SK-N-SH (cell line): ENCODE measurements around the gene COL15A1. TPM values are rescaled to one million over a fixed set of nuclear protein-coding genes. Genes with fewer than 3 reads are reported as not detected.
A peak's percentile ranks its signal among the peaks of the same experiment; 100 is the strongest.

ENCODE experiments used
- CTCF ChIA-PET: fragments of 300-600, 350-600 bp; formaldehyde crosslinking; extraction: SDS; loops from one replicate; lab custom pipeline; 2021; lab: Yijun Ruan, JAX
- POLR2A ChIA-PET: fragments of 350-600 bp; sonication (Branson Sonifier 250); formaldehyde crosslinking; extraction: SDS; loops from one replicate; lab custom pipeline; 2020; ENCODE audit warnings: antibody characterized with exemption, inconsistent platforms; lab: Yijun Ruan, JAX
- DNase-seq: peaks from one replicate; pipeline ENCODE4 v3.0.0; 2012
- H2AFZ ChIP-seq: fragments of 200-600 bp; sonication (generic); 2 replicates; pipeline ENCODE4 v1.8.1; 2016; ENCODE audit warnings: antibody characterized with exemption, mild to moderate bottlenecking, low read depth
- H3F3A ChIP-seq: fragments of 200-600 bp; sonication (generic); replicated peaks from 2 replicates; pipeline ENCODE3; 2016; ENCODE audit warnings: antibody characterized with exemption, mild to moderate bottlenecking; ENCODE audit not compliant: insufficient read depth
- H3K27ac ChIP-seq, 2 experiments: fragments of 200-500 bp in 1 of 2; fragments of 200-600 bp in 1 of 2; sonication (Bioruptor generic) in 1 of 2; sonication (generic), shearing (Covaris generic) in 1 of 2; 2 replicates each; pipeline versions ENCODE4 v1.5.1 to v1.6.1; 2014 to 2016; ENCODE audit warnings: low read depth in 2 of 2, inconsistent platforms in 1 of 2, low read length in 1 of 2, mild to moderate bottlenecking in 1 of 2, mixed read lengths in 1 of 2
- H3K27me3 ChIP-seq: fragments of 200-600 bp; sonication (generic), shearing (Covaris generic); 2 replicates; pipeline ENCODE4 v1.6.1; 2016; ENCODE audit warnings: mixed run types; ENCODE audit not compliant: insufficient read depth
- H3K36me3 ChIP-seq, 2 experiments: fragments of 200-500 bp in 1 of 2; fragments of 200-600 bp in 1 of 2; sonication (Bioruptor generic) in 1 of 2; sonication (generic) in 1 of 2; replicated peaks in 1 of 2; 2 replicates each; pipeline versions ENCODE3 to v1.5.1; 2014 to 2016; ENCODE audit warnings: low read length in 1 of 2, mild to moderate bottlenecking in 1 of 2; ENCODE audit not compliant: insufficient read depth in 2 of 2, control insufficient read depth in 1 of 2
- H3K4me1 ChIP-seq, 2 experiments: fragments of 200-500 bp in 1 of 2; fragments of 200-600 bp in 1 of 2; sonication (Bioruptor generic) in 1 of 2; sonication (generic), shearing (Covaris generic) in 1 of 2; 2 replicates each; pipeline versions ENCODE4 v1.5.1 to v1.6.1; 2014 to 2016; ENCODE audit warnings: low read depth in 1 of 2, low read length in 1 of 2, mixed run types in 1 of 2; ENCODE audit not compliant: insufficient read depth in 2 of 2, control insufficient read depth in 1 of 2
- H3K4me2 ChIP-seq: fragments of 200-600 bp; sonication (generic), shearing (Covaris generic); 2 replicates; pipeline ENCODE4 v1.6.1; 2017; ENCODE audit warnings: mixed run types
- H3K4me3 ChIP-seq, 2 experiments: fragments of 200-500 bp in 1 of 2; fragments of 200-600 bp in 1 of 2; sonication (Bioruptor generic) in 1 of 2; sonication (generic), shearing (Covaris generic) in 1 of 2; 2 replicates each; pipeline versions ENCODE4 v1.5.1 to v1.8.1; 2014 to 2016; ENCODE audit warnings: low read depth in 2 of 2, inconsistent platforms in 1 of 2, low read length in 1 of 2, mild to moderate bottlenecking in 1 of 2, mixed read lengths in 1 of 2, moderate library complexity in 1 of 2
- H3K79me2 ChIP-seq: fragments of 200-600 bp; sonication (generic); 2 replicates; pipeline ENCODE4 v1.8.1; 2017; ENCODE audit warnings: mild to moderate bottlenecking; ENCODE audit not compliant: insufficient read depth
- H3K9ac ChIP-seq: fragments of 200-600 bp; sonication (generic); 2 replicates; pipeline ENCODE4 v1.6.1; 2017; ENCODE audit warnings: mixed run types
- H3K9me2 ChIP-seq: fragments of 200-600 bp; sonication (generic); 2 replicates; pipeline ENCODE4 v1.6.1; 2017; ENCODE audit warnings: mixed run types
- H3K9me3 ChIP-seq: fragments of 200-600 bp; sonication (generic); 2 replicates; pipeline ENCODE4 v1.6.1; 2017; ENCODE audit warnings: mixed run types, mild to moderate bottlenecking, moderate library complexity
- H4K20me1 ChIP-seq: fragments of 200-600 bp; sonication (generic); 2 replicates; pipeline ENCODE4 v1.6.1; 2017; ENCODE audit warnings: mild to moderate bottlenecking, mixed run types; ENCODE audit not compliant: insufficient read depth
- CHD2 ChIP-seq: fragments of 150-350 bp; IDR thresholded peaks from 2 replicates; pipeline ENCODE4 v1.6.1; 2018; ENCODE audit warnings: low read length; ENCODE audit not compliant: partially characterized antibody
- EP300 ChIP-seq, 2 experiments: IDR thresholded peaks; 2 replicates each; pipeline versions ENCODE4 v1.4.0 to v1.6.1; 2012; ENCODE audit warnings: borderline replicate concordance in 1 of 2, low read depth in 1 of 2, low read length in 1 of 2
- EZH2phosphoT487 ChIP-seq: fragments of 200-600 bp; sonication (generic); IDR thresholded peaks from 2 replicates; pipeline ENCODE4 v1.6.1; 2017; ENCODE audit warnings: low read depth, mixed run types, mild to moderate bottlenecking, antibody characterized with exemption, moderate library complexity, borderline replicate concordance
- FOSL2 ChIP-seq: IDR thresholded peaks from 2 replicates; pipeline ENCODE4 v1.4.0; 2012; ENCODE audit warnings: low read depth, mild to moderate bottlenecking, moderate library complexity, borderline replicate concordance
- GABPA ChIP-seq: IDR thresholded peaks from 2 replicates; pipeline ENCODE4 v1.4.0; 2012; ENCODE audit warnings: low read depth, mild to moderate bottlenecking
- GATA2 ChIP-seq: sonication (generic); formaldehyde crosslinking; IDR thresholded peaks from 2 replicates; pipeline ENCODE4 v1.5.0; 2020; ENCODE audit warnings: mild to moderate bottlenecking, missing genetic modification reagents
- JUND ChIP-seq: IDR thresholded peaks from 2 replicates; pipeline ENCODE4 v1.4.0; 2012
- MXI1 ChIP-seq: IDR thresholded peaks from 2 replicates; pipeline ENCODE4 v1.6.1; 2012; ENCODE audit warnings: mild to moderate bottlenecking, low read depth, low read length, improper control_type of control experiment
- RCOR1 ChIP-seq: fragments of 150-350 bp; IDR thresholded peaks from 2 replicates; pipeline ENCODE4 v1.6.1; 2017; ENCODE audit warnings: antibody characterized with exemption, low read length
- RFX5 ChIP-seq: IDR thresholded peaks from 2 replicates; pipeline ENCODE4 v1.6.1; 2012; ENCODE audit warnings: mild to moderate bottlenecking, improper control_type of control experiment, low read length
- RXRA ChIP-seq: IDR thresholded peaks from 2 replicates; pipeline ENCODE4 v1.4.0; 2012; ENCODE audit warnings: low read depth, mild to moderate bottlenecking, borderline replicate concordance
- TAF1 ChIP-seq: IDR thresholded peaks from 2 replicates; pipeline ENCODE4 v1.6.1; 2012; ENCODE audit warnings: low read depth, mild to moderate bottlenecking, low read length, moderate library complexity, borderline replicate concordance
- TCF12 ChIP-seq: IDR thresholded peaks from 2 replicates; pipeline ENCODE4 v1.4.0; 2012
- TEAD4 ChIP-seq: IDR thresholded peaks from 2 replicates; pipeline ENCODE4 v1.4.0; 2012; ENCODE audit warnings: mild to moderate bottlenecking, borderline replicate concordance; ENCODE audit not compliant: insufficient read depth
- YY1 ChIP-seq: IDR thresholded peaks from 2 replicates; pipeline ENCODE4 v1.4.0; 2012; ENCODE audit warnings: low read depth, mild to moderate bottlenecking
- WGBS: methylation state at CpG from one replicate; pipeline ENCODE4 v1.1.6; 2017; ENCODE audit warnings: low lambda C conversion rate; 5-methylcytosine and 5-hydroxymethylcytosine counted together
- polyA plus RNA-seq, 3 experiments: library from polyadenylated mRNA; depleted of rRNA; stranded (reverse); fragments of >200 nt; gene quantifications; 2 replicates each; pipeline ENCODE4 v1.2.3, GENCODE V29; 2012
- TF ChIP-seq, protein P1 (sequence below): IDR thresholded peaks from 2 replicates; pipeline ENCODE4 v1.4.0; 2012; ENCODE audit warnings: low read depth, borderline replicate concordance
- TF ChIP-seq, protein P2 (sequence below): IDR thresholded peaks from 2 replicates; pipeline ENCODE4; 2012
- TF ChIP-seq, protein P3 (sequence below): fragments of 150-350 bp; IDR thresholded peaks from 2 replicates; pipeline ENCODE4 v1.6.1; 2016; ENCODE audit warnings: mild to moderate bottlenecking, low read depth, low read length
- TF ChIP-seq, protein P4 (sequence below): fragments of 200-600 bp; sonication (generic); IDR thresholded peaks from 2 replicates; pipeline ENCODE4 v1.6.1; 2017; ENCODE audit warnings: antibody characterized with exemption, mild to moderate bottlenecking, moderate library complexity

COL15A1 gene
- polyA plus RNA-seq, 1 of the 3 experiments (the other 2 are of a cell fraction), result 0.84 TPM

DNA sequence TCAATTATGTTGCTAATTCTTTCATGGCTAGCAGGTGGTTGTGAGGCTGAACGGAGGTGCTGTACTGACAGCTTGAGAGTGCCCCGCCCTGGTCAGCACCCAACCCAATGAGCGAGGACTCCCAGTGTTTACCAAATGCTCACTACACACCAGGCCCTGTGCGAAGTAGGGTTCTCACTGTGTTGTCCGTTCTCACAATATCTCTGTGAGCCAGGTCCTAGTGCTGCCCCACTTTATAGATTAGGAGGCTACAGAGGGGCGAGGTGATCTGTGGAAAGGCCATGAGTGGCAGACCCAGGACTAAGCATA lies 28.2 kb downstream of the COL15A1 start:
- H4K20me1 ChIP-seq, result no peaks in the 10 kb centered on the region
- no peaks in the 10 kb centered on the region for H3F3A ChIP-seq
- WGBS, result 96% methylated on average over 4 of the region's 6 CpGs
- CTCF ChIA-PET, result interaction anchor here (7.2 kb wide), 1 partner anchor 124 kb away, joined by 37 read pairs; no protein-coding TSS in a partner anchor
- POLR2A ChIA-PET, result no interaction called here
- peak overlapping the region in 1 of 2 experiments; percentile 79; a peak in 1 of 4 replicates for H3K27ac ChIP-seq
- H3K4me2 ChIP-seq, result peak overlapping the region; percentile 59
- TF ChIP-seq, protein P1, sequence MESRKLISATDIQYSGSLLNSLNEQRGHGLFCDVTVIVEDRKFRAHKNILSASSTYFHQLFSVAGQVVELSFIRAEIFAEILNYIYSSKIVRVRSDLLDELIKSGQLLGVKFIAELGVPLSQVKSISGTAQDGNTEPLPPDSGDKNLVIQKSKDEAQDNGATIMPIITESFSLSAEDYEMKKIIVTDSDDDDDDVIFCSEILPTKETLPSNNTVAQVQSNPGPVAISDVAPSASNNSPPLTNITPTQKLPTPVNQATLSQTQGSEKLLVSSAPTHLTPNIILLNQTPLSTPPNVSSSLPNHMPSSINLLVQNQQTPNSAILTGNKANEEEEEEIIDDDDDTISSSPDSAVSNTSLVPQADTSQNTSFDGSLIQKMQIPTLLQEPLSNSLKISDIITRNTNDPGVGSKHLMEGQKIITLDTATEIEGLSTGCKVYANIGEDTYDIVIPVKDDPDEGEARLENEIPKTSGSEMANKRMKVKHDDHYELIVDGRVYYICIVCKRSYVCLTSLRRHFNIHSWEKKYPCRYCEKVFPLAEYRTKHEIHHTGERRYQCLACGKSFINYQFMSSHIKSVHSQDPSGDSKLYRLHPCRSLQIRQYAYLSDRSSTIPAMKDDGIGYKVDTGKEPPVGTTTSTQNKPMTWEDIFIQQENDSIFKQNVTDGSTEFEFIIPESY, result no peak
- TF ChIP-seq CHD2 (no peak), GATA2 (CRISPR knock-in tag) (no peak), RXRA (no peak), YY1 (no peak), GABPA (no peak), EP300 (IDR thresholded peaks at IDR 0.05; ENCODE audit: borderline replicate concordance in 1 of 2, low read depth in 1 of 2, low read length in 1 of 2) (no peak), JUND (no peak), TAF1 (no peak), FOSL2 (no peak), EZH2phosphoT487 (no peak), MXI1 (no peak), TEAD4 (no peak), RFX5 (no peak), RCOR1 (no peak), TCF12 (no peak)
- TF ChIP-seq, protein P2, sequence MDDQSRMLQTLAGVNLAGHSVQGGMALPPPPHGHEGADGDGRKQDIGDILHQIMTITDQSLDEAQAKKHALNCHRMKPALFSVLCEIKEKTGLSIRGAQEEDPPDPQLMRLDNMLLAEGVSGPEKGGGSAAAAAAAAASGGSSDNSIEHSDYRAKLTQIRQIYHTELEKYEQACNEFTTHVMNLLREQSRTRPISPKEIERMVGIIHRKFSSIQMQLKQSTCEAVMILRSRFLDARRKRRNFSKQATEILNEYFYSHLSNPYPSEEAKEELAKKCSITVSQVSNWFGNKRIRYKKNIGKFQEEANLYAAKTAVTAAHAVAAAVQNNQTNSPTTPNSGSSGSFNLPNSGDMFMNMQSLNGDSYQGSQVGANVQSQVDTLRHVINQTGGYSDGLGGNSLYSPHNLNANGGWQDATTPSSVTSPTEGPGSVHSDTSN, result no peak
- TF ChIP-seq, protein P3, sequence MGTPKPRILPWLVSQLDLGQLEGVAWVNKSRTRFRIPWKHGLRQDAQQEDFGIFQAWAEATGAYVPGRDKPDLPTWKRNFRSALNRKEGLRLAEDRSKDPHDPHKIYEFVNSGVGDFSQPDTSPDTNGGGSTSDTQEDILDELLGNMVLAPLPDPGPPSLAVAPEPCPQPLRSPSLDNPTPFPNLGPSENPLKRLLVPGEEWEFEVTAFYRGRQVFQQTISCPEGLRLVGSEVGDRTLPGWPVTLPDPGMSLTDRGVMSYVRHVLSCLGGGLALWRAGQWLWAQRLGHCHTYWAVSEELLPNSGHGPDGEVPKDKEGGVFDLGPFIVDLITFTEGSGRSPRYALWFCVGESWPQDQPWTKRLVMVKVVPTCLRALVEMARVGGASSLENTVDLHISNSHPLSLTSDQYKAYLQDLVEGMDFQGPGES, result no peak
- TF ChIP-seq, protein P4, sequence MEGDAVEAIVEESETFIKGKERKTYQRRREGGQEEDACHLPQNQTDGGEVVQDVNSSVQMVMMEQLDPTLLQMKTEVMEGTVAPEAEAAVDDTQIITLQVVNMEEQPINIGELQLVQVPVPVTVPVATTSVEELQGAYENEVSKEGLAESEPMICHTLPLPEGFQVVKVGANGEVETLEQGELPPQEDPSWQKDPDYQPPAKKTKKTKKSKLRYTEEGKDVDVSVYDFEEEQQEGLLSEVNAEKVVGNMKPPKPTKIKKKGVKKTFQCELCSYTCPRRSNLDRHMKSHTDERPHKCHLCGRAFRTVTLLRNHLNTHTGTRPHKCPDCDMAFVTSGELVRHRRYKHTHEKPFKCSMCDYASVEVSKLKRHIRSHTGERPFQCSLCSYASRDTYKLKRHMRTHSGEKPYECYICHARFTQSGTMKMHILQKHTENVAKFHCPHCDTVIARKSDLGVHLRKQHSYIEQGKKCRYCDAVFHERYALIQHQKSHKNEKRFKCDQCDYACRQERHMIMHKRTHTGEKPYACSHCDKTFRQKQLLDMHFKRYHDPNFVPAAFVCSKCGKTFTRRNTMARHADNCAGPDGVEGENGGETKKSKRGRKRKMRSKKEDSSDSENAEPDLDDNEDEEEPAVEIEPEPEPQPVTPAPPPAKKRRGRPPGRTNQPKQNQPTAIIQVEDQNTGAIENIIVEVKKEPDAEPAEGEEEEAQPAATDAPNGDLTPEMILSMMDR, result no peak
- no peaks in the 10 kb centered on the region for H3K9me2 ChIP-seq
- no peaks in the 10 kb centered on the region for H3K27me3 ChIP-seq
- H3K9ac ChIP-seq, result no peak overlapping the region
- DNase-seq, result no peak
- peaks cover 4 to 5% of the 10 kb centered on the region in 2 experiments; a peak in 1 of 4 replicates for H3K4me1 ChIP-seq
- H3K4me3 ChIP-seq, result no peak overlapping the region
- no peaks in the 10 kb centered on the region for H3K79me2 ChIP-seq
- no peaks in the 10 kb centered on the region for H3K9me3 ChIP-seq
- H2AFZ ChIP-seq, result no peak overlapping the region
- no peaks in the 10 kb centered on the region for H3K36me3 ChIP-seq
